ENCODE results near the gene ADGRG7.
A peak's percentile ranks its signal among the peaks of the same experiment; 100 is the strongest.

The ADGRG7 gene

DNA sequence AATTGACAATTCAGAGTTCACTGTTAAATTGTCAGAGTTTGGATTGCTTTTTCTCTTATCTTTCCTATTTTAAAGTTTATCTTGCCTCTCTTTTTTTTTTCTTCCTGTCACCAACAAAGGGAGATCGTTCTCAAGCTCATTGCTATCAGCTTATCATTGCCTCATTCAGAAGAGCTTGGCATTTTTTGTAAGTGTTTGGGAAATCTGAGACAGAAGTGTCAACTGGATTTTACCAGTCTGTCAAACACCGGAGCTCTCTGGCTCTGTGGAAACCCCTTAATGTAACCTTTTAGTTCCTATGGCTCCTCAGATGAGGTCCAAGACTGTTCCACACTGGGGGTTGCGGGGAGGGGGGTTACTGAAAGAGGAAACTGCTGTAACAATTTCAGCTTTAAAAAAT is 89.3 kb downstream of the ADGRG7 start:
- DNase-seq (ENCODE audit: low read depth), result no peak

DNA sequence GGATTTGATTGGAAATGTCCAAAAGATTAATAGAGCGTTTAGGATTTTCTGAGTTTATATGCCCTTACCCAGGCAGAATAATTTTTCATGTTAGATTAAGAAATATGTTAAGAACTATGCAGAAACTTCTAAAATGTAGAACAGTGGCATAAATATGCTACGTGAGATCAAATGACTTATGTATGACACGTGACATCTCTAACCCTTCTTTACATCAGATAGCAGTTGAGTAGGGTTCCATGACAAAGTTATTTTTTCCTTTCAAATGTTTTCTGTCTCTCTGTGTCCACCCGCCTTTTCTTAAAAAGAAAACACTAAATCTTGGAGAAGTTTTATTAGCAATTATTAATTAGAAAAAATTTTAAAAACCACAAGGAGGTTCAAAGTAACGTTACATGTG is 91.3 kb downstream of the ADGRG7 start:
- DNase-seq (ENCODE audit: low read depth), result no peak

DNA sequence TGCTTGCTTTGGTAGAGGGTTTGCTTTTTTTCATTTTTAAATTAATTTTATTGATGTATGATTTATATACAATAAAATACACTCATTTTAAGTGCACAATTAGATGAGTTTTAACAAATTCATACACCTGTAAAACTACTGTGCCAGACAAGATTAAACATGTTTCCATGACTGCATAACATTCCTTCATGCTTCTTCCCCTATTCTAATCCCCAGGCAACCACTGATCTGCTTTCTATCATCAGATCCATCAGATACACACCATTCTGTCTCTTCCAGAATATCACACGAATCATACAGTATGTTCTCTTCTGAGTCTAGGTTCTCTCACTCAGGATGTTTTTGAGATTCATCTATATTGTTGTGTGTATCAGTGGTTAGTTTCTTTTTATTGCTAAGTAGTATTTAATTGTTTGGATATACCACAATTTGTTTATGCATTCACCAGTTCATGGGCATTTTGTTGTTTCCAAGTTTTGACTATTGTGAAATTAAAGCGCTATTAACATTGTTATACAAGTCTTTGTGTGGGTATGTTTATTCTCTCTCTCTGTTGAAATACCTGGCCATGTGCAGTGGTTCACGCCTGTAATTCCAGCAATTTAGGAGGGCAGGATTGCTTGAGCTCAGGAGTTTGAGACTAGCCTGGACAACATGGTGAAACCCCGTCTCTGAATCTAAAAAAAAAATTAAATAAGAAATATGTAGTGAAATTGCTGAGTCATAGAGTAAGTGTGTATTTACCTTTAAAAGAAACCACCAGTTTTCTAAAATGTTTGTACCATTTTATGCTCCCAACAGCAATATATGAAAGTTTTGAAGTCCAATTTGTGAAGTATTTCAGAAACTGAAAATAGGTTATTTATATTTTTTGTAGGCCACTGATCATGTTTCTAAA is 92.9 kb downstream of the ADGRG7 start:
- DNase-seq (ENCODE audit: low read depth), result no peak

DNA sequence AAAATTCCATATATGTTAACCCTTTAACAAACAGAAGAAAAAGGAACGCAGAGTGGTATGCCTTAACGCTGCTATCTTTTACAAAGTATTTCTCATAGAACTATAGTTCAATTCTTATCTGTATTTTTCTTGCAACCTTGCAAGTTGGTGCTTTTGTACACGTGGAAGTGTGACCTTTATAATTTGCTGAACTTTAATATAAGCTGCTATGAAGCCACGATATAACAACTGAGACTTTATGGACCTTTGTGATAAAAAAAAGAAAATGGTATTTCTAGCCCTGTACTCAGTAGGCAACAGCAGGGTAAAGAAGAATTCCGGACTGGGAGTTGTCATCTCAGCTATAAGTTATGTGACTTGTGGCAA is 93.6 kb downstream of the ADGRG7 start:
- no peak for DNase-seq (ENCODE audit: low read depth)

DNA sequence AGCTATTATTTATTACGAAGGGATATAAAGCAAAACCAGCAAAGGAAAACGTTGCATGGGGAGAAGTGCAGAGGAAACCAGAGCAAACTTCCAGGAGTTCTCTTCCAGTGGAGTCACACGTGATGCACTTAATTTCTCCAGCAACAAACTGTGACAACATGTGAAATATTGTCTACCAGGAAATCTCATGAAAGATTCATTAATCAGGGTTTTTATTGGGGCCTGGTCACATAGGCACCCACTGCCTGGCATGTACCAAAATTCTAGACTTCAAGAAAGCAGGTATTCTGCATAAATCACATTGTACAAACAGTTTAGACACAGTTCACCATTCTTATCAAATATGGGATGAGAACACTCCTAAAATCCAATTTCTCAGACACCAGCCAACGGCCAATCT is 94.5 kb downstream of the ADGRG7 start:
- no peak for DNase-seq (ENCODE audit: low read depth)

DNA sequence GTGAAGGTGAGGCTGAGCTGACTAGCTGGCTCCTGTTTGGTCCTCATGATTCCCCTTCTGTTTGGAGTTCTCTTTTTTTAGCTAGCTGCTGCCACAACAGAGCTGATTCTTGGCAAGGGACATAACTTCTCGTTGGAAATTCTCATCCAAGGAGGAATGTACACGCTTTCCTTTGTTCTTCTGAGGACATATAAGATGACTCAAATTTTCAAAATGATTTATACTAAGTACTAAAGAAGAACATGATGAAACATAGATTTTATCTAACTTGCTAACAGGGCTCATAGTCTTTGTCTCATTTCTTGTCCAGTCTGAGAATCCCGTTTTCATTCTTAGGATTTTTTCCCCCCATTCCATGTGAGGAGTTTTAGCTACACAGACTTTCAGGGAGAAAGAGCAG is 97.0 kb downstream of the ADGRG7 start:
- no peak for DNase-seq (ENCODE audit: low read depth)

DNA sequence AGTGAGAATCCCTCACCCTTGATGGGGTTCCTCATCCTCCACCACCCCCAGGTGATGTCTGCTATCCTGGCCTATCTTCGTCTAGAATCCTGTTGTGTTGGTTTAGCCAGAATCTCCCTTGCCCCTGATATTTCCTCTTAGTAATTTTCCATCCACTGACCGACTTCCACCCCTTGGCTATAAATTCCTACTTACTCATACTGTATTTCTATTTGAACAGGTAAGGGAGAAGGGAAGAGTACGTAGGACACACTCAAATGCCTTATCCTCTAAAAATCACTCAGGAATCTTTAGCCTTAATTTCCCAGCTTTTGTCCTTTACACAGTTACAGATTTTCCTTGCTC is 99.2 kb downstream of the ADGRG7 start:
- DNase-seq (ENCODE audit: low read depth), result no peak

DNA sequence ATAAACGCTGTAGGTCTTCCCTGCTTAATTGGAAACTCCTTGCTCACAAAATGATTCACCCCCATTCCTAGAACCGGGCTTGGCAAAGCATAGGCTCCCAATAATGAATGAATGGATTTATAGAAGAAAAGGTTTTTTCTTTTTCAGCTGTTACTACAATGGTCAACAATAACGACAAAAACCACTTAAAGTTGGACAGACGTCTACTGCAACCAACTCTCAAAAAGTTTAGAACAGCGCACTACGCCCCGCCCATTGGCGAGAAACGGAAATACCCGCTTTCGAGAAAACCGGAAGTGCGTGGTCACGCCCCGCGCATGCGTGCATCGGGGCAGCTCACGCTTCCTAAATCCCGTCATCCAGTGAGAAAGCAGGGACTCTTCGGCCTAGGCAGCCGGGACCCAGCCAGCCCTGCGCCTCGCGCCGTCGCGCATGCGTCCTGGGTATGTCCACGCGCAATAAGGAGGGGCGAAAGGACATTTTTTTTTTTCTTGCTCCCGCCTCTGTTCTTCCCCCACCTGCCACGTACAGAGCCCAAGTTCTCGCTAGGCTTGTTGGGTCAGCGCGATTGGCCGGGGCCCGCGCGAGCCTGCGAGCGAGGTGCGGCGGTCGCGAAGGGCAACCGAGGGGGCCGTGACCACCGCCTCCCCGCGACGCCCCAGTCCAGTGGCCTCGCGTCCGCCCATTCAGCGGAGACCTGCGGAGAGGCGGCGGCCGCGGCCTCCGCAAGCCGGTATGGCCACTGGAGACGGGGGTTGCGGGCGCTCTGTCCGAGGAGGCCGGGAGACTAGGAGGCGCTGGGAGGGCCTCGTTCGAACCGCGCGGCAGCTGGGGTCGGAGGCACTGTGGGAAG is 99.8 kb downstream of the ADGRG7 start, which contains the start of gene TFG:
Gene TFG (plus strand): TSS at position 506 of the 853 bp plus-strand sequence. CDS start 4,192 bp downstream, outside the sequence.
- peak; percentile 98 for DNase-seq (ENCODE audit: low read depth)

DNA sequence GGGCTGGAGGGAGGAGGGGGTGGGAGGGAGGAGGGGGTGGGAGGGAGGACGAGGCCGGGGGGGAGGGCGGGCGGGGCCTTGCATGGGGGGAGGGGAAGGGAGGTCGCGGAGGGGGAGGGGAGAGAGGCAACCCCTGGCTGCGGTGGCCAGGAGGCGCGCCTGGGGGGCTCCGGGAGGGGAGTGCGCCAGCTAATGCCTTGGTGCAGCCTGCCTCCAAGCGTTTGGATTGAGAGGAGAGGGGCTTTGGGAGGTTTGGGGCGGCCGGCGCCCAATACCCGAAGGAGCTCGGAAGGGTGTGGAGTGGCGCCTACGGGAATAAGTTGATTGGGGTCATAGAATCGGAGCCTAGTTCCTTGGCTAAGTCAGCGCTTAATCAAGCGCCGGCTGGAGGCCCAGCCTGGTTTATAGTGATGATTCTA is 100.5 kb downstream of the ADGRG7 start:
- peak; percentile 49 for DNase-seq (ENCODE audit: low read depth)

DNA sequence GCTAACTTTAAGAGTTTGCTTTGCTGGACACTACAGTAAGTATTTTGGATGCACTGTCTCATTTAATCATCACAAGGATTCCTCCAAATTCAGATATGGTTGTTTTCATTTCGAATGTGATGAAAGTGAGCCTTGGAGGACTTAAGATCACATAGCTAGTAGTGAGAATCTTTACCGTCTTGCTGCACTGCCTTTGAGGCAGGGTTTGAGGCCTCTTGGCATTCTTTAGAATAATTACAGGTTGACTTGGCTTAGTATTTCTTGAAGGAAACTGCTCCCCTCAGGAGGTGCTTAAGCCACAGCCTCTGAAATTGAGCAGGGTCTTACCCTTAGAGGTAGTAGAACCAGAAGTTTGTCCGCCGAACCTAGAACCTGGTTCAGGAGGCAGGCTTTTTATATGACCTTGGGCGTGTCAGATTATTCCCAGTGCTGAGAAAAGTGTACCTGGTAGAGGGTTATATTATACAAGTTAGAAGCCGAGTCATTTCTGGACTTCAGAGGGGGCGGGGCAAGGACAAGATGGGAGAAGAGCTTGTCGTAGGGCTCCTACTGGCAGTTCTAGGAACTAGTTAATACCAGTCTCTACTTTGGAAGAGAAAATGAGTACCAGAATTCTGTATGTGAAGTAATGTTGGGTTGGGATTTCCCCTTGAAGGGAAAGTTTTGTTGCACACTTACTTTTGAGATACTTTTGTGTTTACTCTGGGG is 101.0 kb downstream of the ADGRG7 start:
- peak; percentile 84 for DNase-seq (ENCODE audit: low read depth)

DNA sequence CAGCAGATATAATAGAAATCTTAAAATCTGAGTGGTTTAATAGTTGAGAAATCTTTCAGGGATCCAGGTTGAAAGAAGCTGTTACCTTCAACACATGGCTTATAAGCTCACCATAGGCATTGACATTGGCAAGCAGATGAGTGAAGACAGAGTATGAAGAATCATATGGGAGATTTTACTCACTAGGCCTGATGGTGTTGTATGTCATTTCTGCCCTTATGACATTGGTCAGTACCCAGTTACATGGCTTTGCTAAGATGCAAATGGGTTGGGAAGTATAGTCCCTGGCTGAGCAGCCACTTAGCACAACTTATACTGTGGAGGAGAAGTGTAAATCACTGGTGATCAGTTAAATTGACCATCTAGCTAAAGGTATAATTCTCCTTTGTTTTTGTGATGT is 105.8 kb downstream of the ADGRG7 start:
- no peak for DNase-seq (ENCODE audit: low read depth)

DNA sequence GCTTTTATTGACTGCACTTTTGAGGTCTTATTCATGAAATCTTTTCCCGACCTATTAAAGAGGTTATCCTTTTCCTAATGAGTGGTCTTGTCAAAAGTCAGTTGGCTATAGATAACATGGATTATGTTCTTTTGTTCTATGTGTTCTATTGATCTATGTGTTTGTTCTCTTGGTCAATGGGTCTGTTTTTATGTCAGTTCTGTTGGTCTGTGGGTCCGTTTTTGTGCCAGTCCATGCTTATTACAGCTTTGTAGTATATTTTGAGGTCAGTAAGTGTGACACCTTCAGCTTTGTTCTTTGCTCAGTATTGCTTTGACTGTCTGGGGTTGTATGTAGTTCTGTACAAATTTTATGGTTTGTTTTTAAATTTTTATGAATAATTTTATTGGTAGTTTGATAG is 107.7 kb downstream of the ADGRG7 start:
- DNase-seq (ENCODE audit: low read depth), result no peak

DNA sequence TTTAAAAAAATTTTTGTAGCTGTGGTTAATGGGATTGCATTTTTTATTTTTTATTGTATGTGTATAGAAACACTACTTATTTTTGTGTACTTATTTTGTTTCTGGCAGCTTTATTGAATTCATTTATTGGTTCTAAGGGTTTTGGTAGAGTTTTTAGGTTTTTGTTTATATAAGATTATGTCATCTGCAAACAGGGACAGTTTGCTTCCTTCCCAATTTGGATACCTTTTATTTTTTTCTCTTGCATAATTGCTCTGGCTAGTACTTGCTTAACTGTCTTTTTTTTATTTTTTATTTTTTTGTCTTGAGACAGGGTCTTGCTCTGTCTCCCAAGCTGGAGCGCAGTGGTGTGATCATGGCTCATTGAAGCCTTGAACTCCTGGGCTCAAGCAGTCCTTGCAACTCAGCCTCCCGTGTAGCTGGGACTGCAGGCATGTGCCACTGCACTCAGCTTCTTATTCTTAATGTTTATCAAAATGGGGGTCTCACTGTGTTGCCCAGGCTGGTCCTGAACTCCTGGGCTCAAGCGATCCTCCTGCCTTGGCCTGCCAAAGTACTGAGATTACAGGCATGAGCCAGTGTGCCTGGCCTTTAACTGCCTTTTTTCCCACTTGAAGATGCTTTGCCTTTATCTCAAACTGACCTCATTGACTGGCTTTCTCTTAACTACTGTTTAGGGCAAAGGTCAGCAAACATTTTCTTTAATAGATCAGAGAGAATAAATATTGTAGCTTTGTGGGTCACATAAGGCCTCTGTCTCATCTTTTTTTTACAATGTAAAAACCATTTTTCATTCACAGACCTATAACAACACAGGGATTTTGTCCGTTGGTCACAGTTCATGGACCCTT is 108.5 kb downstream of the ADGRG7 start:
- no peak for DNase-seq (ENCODE audit: low read depth)

DNA sequence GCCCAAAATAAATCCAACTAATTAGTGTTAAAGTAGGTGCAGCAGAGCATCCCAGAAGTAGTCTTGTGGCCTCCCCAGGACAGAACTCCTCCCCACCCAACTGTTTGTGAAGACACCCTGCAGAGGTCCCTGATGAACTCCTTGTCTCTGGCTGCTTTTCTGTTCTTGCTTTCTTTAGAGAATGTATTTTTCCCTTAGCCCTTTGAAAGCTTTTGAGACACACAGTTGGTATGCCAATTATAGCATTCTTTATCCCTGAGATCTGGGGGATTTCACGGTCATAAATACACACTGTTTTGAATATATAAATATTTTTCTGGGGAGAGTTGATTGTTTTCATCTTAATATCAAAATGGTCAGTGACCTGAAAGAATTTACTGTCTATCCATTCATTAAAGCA is 109.7 kb downstream of the ADGRG7 start:
- DNase-seq (ENCODE audit: low read depth), result no peak

DNA sequence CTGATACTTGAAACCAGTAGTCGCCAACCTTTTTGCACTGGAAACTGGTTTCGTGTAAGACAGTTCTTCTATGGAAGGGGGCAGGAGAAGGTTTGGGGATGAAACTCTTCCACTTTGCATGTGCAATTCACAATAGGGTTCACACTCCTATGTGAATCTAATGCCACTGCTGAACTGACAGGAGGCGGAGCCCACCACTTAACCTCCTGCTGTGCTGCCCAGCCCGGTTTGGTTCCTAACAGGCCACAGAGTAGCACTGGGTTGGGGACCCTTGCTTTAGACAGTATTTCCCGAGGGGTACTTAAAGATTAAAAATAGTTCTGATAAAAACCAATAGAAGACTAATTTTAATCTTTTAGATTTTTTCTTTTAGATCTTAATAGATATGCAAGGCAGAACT is 111.0 kb downstream of the ADGRG7 start:
- no peak for DNase-seq (ENCODE audit: low read depth)

DNA sequence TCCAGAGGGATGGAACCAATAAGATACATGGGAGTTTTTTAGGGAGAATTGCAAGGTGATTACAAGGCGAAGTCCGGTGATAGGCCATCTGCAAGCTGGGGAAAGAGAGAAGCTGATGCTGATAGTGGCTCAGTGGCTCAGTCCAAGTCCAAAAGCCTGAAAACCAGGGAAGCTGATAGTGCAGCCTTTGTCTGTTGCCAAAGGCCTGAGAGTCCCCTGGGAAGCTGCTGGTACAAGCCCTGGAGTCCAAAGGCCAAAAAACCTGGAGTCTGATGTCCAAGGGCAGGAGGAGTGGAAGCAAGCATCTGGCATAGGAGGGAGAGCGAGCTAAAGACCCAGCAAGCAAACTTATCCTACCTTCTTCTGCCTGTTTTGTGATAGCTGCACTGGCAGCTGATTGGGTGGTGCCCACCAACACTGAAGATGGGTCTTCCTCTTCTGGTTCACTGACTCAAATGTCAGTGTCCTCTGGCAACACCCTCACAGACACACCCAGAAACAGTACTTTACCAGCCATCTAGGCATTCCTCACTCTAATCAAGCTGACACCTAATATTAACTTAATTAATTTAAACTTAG is 116.6 kb downstream of the ADGRG7 start:
- DNase-seq (ENCODE audit: low read depth), result no peak

DNA sequence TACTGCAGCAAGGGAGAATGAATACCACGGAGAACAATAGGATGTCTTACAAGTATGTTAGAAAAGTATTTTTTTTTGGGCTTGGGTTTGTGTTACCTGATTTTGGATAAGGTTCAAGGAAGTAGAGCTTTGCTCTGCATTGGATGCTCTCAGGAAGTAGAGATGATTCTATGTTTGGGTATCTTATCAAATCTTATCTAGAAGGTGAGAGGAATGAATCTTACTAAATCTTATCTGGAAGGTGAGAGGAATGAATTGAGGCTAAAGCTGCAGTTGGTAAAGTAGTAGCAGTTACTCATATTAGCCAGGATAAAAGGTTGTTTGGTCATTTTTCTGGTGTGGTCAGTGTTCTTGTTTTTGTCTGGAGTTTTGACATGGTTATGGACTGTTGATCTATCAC is 117.3 kb downstream of the ADGRG7 start:
- no peak for DNase-seq (ENCODE audit: low read depth)

DNA sequence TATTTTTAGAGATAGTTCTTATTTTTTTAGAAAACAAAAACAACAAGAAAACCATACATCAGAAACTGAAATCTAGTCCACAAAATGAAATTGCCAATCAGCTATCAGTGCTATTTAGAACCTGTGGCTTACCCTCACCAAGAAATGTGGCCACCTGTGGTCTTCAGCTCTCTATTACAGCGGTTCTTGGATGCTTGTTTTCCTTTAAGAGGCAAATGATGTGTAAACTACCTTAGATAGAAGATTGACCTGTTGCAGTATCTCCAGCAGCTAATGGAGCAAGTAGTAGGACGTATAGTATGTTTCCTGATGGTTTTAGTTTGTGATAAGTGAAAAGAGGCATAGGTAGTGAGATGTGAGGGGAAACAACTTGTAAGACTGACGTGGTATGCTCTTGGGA is 121.1 kb downstream of the ADGRG7 start:
- DNase-seq (ENCODE audit: low read depth), result no peak

DNA sequence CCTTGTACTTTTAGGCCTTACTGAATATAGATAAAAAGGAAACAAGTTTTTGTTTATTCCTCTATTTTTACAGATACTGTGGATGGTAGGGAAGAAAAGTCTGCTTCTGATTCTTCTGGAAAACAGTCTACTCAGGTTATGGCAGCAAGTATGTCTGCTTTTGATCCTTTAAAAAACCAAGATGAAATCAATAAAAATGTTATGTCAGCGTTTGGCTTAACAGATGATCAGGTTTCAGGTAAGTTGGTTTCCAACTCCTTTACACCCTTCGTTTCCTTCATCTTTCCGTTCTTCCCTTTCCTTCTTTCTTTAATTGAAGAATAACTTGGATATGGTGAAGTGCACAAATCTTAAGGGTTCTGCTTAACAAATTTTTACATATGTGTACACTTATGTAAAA is 123.0 kb downstream of the ADGRG7 start:
- DNase-seq (ENCODE audit: low read depth), result no peak

DNA sequence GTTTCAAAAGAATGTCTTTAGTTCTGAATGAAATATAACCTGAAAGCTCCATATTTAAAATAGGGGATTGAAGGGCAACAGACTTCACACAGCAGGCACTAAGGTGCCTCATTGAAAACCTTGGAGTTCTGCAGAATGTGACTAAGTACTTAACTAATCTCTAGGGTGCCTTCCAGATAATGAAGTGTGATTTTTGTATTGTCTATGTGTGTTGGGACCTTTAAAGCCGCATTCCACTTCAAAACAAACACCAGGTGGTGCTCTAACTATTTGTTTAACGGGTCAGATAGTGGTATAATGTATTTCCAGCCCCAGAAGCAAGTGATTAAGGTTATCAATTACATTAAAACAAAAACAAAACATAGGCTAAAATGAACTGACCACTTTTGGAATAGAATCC is 127.9 kb downstream of the ADGRG7 start:
- DNase-seq (ENCODE audit: low read depth), result peak; percentile 50

DNA sequence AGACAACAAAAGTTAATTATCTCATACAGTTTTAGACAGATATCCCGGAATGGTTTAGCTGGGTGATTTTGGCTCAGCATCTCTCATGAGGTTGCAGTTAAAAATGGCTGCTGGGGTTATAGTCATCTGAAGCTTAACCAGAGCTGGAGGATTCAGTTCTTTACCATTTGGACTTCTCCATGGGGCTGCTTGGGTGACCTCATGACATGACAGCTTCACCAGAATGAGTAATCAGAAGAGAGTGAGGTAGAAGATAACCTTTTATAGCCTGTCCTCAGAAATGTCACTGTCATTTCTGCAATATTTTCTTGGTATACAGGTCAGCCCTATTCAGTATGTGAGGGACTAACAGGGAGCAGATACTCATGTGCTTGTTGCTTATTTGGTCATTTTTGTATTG is 130.8 kb downstream of the ADGRG7 start:
- peak; percentile 31 for DNase-seq (ENCODE audit: low read depth)
